Measurements from ENCODE around the gene CLIP1. TPM values are rescaled to one million over a fixed set of nuclear protein-coding genes. Genes with fewer than 3 reads are reported as not detected.
"Not testable (repeated sequence)": the region's sequence is repeated elsewhere in the genome, so short reads cannot be mapped to it uniquely, and the experiment has no call there.

The CLIP1 gene
- polyA plus RNA-seq, 10 donors: 17.1 to 27.6 (median 22.2) TPM

- DNase-seq: peak in 2 of 3 donors; percentile 44 to 48
Observed at GRCh38 chr12:122437656-122438121, 15.2 kb upstream of the CLIP1 start.

- DNase-seq: no peak
Observed at GRCh38 chr12:122435186-122435585, 12.7 kb upstream of the CLIP1 start.

- DNase-seq: not testable (repeated sequence)
Observed at GRCh38 chr12:122429043-122429442, 6.6 kb upstream of the CLIP1 start.

GRCh38 chr12:122427403-122427802, 4.9 kb upstream of the CLIP1 start:
- no peak for DNase-seq

GRCh38 chr12:122423258-122424165, 1.0 kb upstream of the CLIP1 start:
- DNase-seq: peak in 2 of 3 donors; percentile 34 to 69

- peak in 2 of 3 donors; percentile 34 to 65 for DNase-seq
Observed at GRCh38 chr12:122422730-122423257, 325 bp upstream of the CLIP1 start.

- DNase-seq: peak in 1 of 3 donors; percentile 77
Observed at GRCh38 chr12:122421187-122421820, 1.2 kb downstream of the CLIP1 start.

- no peak for DNase-seq
Observed at GRCh38 chr12:122420471-122421162, 1.9 kb downstream of the CLIP1 start.

- DNase-seq: not testable (repeated sequence)
Observed at GRCh38 chr12:122419094-122419493, 3.4 kb downstream of the CLIP1 start.

GRCh38 chr12:122415665-122416064, 6.8 kb downstream of the CLIP1 start:
- DNase-seq: not testable (repeated sequence)

- DNase-seq: no peak
Observed at GRCh38 chr12:122413516-122414404, 8.7 kb downstream of the CLIP1 start.

- DNase-seq: no peak
Observed at GRCh38 chr12:122412851-122413433, 9.5 kb downstream of the CLIP1 start.

GRCh38 chr12:122411537-122411936, 10.9 kb downstream of the CLIP1 start:
- DNase-seq: no peak

- no peak for DNase-seq
Observed at GRCh38 chr12:122407208-122407607, 15.3 kb downstream of the CLIP1 start.

- peak in 1 of 3 donors; percentile 61 for DNase-seq
Observed at GRCh38 chr12:122406701-122407164, 15.7 kb downstream of the CLIP1 start.

GRCh38 chr12:122403831-122404230, 18.6 kb downstream of the CLIP1 start:
- DNase-seq: no peak

- no peak for DNase-seq
Observed at GRCh38 chr12:122403115-122403770, 19.2 kb downstream of the CLIP1 start.

- no peak for DNase-seq
Observed at GRCh38 chr12:122402264-122402663, 20.2 kb downstream of the CLIP1 start.

- peak; percentile 67 to 86 (median 79) for DNase-seq
Observed at GRCh38 chr12:122399592-122400373, 22.7 kb downstream of the CLIP1 start.
